GM18508 (cell line): ENCODE measurements around the gene TMPRSS3.

Experiments
- ATAC-seq: cut with Tn5 transposase; IDR thresholded peaks from one replicate; pipeline ENCODE4 v1.9.1; 2021; ENCODE audit warnings: moderate number of reproducible peaks; ENCODE audit not compliant: insufficient read depth, unreplicated experiment

The TMPRSS3 gene

GRCh38 chr21:42375966-42376337 is 19.9 kb downstream of the TMPRSS3 start:
- no peak for ATAC-seq

- ATAC-seq: no peak
These were observed 20.3 kb downstream of the TMPRSS3 start for GRCh38 chr21:42375506-42375905.

DNA sequence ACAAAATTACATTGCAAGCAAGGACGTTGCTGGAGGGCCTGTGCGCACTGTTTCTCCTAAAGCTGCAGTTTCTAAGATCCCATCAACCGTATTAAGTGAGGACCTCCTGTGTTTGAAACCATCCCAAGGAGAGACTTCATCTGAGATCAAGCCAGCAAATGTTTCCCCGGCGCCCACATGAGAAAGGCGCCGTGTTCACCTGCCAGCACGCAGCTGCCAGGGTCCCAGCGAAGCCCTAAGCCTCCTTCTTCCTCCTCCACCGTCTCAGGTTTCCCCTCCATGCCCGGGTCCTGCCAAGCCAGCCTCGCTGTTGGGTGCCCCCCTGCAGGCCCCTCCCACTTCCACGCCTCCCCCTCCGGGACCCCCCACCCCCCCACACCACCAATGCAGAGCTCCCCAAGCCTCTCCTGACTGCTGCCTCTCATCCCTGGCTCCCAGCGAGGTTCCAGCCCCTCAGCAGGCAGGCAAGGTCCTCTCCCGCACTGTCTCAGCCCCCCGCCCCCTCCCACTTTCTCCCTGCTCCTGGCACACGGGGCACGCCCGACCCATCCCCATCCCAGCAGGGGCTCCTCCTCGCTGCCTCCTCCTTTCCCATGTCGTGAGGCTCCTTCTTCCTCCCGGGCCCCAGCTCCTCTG is 20.9 kb downstream of the TMPRSS3 start:
- no peak for ATAC-seq

DNA sequence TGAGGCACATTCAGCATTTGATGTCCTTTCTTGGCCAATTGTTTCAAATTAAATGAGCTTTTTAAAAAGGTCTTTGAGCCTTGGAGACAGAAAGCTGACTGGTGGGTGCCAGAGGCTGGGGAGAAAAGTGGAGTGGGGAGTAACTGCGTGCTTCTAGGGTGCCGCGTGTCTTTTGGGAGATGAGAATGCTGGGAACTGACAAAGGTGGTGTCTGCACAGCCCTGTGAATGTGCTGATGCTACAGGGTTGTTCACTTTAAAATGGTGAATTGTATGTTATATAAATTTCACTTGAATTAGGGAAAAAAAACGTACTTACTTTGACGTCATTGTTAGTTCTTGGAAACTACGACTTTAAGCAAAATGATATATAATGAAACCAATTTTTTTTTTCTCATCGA is 21.4 kb downstream of the TMPRSS3 start:
- ATAC-seq: no peak

DNA sequence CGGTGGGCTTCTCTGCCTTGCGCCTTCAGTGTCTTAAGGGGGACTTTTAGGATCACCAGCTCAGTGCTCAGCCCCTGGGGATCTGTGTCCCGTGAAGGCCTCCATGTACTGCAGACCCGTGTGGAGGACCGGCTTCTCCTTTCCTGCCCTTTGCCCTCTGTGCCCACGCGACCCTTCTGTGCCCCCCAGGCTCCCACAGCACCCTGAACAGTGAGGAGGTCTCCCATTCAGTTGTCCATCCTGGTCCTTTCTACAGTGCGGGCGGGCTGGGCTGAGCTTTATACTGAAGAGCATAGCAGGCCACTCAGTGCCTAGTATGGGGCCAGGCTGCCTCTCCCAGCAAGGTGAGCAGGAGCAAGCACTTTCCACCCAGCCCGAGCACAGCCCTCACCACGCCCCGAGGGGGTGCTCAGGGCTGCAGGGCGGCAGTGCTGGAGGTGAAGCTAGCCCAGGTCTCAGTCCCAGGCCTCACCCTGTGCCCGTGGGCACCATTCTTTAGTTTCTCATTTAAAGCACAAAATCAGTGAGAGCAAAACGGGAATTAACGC is 21.9 kb downstream of the TMPRSS3 start:
- no peak for ATAC-seq

DNA sequence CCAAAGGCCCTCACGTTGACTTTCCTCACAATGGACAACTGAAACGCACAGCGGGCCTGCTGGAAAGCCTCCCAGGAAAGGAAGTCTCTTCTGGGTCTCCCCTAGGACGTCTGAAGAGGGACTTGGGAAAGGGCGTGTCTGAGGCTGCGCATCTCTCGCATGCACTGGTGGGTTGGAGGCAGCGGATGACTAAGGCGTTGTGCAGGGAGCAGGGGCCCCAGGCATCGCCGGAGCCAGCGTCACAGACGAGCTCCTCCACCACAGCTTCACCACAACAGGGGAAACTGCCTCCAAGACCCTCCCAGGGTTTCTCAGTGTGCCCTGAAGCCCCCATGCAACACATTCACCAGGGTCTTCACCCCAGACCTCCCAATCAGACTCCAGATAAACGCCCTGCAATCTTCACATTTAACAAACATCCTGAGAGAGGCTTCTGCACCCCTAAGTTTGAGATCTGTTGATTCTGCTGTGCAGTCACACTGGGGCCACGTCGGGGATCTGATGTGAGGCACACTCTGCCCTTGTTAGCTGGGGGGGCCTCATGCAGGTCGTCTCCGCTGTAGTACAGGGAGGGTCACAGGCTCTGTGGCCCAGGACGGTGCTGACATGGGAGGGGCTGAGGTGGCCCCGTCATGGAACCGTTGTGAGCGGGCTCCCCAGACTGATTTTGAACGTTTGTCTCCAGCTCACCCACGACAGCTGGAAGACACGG is 22.5 kb downstream of the TMPRSS3 start:
- ATAC-seq: no peak

DNA sequence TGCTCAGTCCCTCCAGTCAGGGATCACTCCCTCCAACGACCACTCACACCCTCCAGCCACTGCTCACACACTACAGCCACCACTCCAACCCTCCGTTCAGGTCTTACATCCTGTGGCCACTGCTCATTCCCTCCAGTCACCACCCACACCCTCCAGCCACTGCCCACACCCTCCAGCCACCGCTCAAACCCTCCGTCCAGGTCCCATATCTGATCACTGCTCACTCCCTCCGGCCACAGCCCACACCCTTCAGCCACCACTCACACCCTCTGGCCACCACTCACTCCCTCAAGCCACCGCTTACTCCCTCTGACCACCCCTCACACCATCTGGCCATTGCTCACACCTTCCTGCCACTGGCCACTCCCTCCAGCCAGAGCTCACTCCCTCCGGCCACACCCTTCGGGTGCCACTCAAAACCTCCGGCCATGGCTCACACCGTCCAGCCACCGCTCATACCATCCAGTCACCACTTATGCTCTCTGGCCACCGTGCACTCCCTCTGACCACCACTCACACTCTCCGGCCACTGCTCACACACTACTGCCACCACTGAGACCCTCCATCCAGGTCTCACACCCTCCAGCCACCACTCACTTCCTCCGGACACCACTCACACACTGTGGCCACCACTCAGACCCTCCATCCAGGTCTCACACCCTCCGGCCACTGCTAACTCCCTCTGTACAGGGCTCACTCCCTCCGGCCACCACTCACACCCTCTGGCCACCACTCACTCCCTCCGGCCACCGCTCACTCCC is 24.8 kb downstream of the TMPRSS3 start:
- no peak for ATAC-seq

DNA sequence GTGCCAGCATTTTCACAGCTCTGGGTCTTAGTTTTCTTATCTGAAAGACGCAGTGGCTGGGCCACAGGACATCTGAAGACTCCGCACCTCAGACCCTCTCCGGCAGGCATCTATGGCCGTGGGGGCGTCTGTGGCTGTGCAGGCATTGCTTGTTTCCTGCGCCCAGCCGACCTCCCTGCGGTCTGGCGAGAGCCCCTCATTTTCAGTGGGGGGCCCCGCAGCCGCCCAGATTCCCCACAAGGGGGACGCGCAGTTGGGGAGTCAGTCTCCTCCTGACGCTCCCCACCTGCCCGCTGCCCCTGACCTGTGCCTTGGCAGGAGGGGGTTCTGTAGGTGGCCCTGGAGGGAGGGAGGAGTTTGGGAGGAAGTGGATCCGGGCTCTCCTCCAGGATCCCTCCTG is 26.0 kb downstream of the TMPRSS3 start:
- ATAC-seq: no peak

GRCh38 chr21:42367367-42368165 is 28.3 kb downstream of the TMPRSS3 start:
- no peak for ATAC-seq

GRCh38 chr21:42366292-42367010 is 29.4 kb downstream of the TMPRSS3 start, which contains the start of gene TFF1:
Gene TFF1 (minus strand): TSS chr21:42366535. CDS start chr21:42366495, 40 bp downstream.
- no peak for ATAC-seq

GRCh38 chr21:42365770-42366169 is 30.1 kb downstream of the TMPRSS3 start:
- ATAC-seq: no peak

GRCh38 chr21:42364304-42364865 is 31.5 kb downstream of the TMPRSS3 start:
- ATAC-seq: no peak

DNA sequence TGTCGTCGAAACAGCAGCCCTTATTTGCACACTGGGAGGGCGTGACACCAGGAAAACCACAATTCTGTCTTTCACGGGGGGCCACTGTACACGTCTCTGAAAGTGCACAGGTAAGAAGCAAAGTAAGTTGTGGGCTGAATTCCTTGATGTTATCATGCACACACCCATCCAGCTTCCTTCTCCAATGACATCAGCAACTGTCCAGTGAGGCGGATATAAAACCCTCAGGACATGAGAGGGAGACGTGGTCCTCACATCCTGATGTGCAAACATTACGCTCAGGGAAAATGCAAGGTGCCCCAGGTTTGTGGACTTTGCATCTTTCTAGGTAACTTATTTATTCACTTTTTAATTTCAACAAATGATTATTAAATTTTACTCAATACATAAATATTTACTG is 32.5 kb downstream of the TMPRSS3 start:
- ATAC-seq: no peak

DNA sequence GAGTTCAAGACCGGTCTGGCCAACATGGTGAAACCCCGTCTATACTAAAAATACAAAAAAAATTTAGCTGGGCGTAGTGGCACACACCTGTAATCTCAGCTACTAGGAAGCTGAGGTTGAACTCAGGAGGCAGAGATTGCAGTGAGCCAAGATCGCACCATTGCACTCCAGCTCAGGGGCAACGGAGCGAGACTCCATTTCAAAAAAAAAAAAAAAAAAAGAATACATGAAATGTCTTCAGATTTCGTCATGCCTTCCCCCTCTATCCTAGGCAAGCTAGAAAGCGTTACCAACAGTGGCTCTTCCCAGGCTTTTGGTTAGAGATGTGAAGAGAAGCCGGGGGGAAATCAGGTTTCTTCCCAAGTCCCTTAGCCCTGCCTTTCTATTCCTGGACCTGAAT is 33.2 kb downstream of the TMPRSS3 start:
- ATAC-seq: no peak

DNA sequence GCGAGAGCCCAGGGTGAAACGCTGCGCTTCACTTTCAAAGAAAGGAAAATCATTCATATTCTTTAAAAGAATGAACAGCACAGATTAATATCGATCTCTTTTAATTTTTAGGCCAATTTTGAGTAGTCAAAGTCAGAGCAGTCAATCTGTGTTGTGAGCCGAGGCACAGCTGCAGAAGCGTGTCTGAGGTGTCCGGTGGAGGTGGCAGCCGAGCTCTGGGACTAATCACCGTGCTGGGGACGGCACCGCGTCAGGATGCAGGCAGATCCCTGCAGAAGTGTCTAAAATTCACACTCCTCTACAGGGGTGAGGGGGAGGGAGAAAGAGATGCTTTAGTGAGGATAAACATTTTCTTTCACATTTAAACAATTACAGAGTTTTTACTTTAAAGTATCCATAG is 33.7 kb downstream of the TMPRSS3 start:
- no peak for ATAC-seq

- no peak for ATAC-seq
These were observed 34.6 kb downstream of the TMPRSS3 start for GRCh38 chr21:42361286-42361685.

- no peak for ATAC-seq
These were observed 35.5 kb downstream of the TMPRSS3 start for GRCh38 chr21:42360317-42360716.

DNA sequence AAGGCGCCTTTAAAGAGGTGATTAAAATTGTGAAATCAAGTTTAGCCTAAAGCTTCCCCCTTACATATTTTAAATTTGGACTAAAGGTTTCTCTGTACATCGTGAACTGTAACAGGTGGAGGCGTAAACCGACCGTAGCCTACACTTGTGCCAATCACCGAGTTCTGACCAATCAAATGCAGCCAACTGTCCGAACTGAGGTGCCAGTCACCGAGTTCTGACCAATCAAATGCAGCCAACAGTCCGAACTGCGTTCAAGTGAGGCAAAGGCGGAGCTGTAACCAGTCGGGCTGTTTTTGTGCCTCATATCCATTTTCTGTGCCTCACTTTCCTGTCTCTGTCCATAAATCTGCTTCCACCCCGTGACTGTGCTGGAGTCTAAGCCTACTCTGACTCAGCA is 36.9 kb downstream of the TMPRSS3 start:
- ATAC-seq: no peak

GRCh38 chr21:42358261-42358660 is 37.6 kb downstream of the TMPRSS3 start:
- ATAC-seq: no peak
